Stimulated activated effector memory CD8-positive, alpha-beta T cell treated with anti-CD3 and anti-CD28 coated beads, Interleukin-12 subunit alpha, Interleukin-12 subunit beta, amount 100 ng/mL, for 72 hours (primary cell): Measurements from ENCODE around the gene MCF2L.

Experiments
- ATAC-seq: fragments of 150-1000 bp; cut with Tn5 transposase; 2 replicates; pipeline ENCODE4 v1.10.0; 2021
- DNase-seq, 2 donors: peaks; one replicate each; pipeline ENCODE4 v3.0.0; 2021 to 2022; ENCODE audit warnings: low spot score in 2 of 2
- H3K27ac Mint-ChIP-seq: one replicate; pipeline ENCODE4 v1.8.0; 2022; ENCODE audit warnings: mild to moderate bottlenecking, mixed read lengths
- H3K36me3 Mint-ChIP-seq: one replicate; pipeline ENCODE4 v1.8.0; 2022; ENCODE audit warnings: mild to moderate bottlenecking, mixed read lengths
- H3K4me1 Mint-ChIP-seq: one replicate; pipeline ENCODE4 v1.8.0; 2022; ENCODE audit warnings: mixed read lengths
- H3K4me3 Mint-ChIP-seq: one replicate; pipeline ENCODE4 v1.8.0; 2022; ENCODE audit warnings: mild to moderate bottlenecking, mixed read lengths
- H3K9me3 Mint-ChIP-seq: one replicate; pipeline ENCODE4 v1.8.0; 2022; ENCODE audit warnings: mixed read lengths

MCF2L gene

GRCh38 chr13:113123226-113124201 lies 154.5 kb downstream of the MCF2L start:
- H3K36me3 Mint-ChIP-seq = no peaks in the 10 kb centered on the region
- ATAC-seq = no peak
- no peak overlapping the region for H3K4me3 Mint-ChIP-seq
- H3K9me3 Mint-ChIP-seq = no peaks in the 10 kb centered on the region
- DNase-seq = no peak
- H3K4me1 Mint-ChIP-seq = peaks cover 12% of the 10 kb centered on the region
- H3K27ac Mint-ChIP-seq = no peak overlapping the region

GRCh38 chr13:113124211-113124970 lies 155.4 kb downstream of the MCF2L start:
- peaks cover 12% of the 10 kb centered on the region for H3K4me1 Mint-ChIP-seq
- DNase-seq = no peak
- H3K9me3 Mint-ChIP-seq = no peaks in the 10 kb centered on the region
- ATAC-seq = no peak
- H3K4me3 Mint-ChIP-seq = no peak overlapping the region
- H3K27ac Mint-ChIP-seq = no peak overlapping the region
- no peaks in the 10 kb centered on the region for H3K36me3 Mint-ChIP-seq

- no peak overlapping the region for H3K4me3 Mint-ChIP-seq
- no peak overlapping the region for H3K27ac Mint-ChIP-seq
- DNase-seq (no peak), ATAC-seq (no peak)
- peaks cover 17% of the 10 kb centered on the region for H3K4me1 Mint-ChIP-seq
- H3K9me3 Mint-ChIP-seq = no peaks in the 10 kb centered on the region
- H3K36me3 Mint-ChIP-seq = no peaks in the 10 kb centered on the region
Measured at GRCh38 chr13:113125506-113126264, 156.7 kb downstream of the MCF2L start.

GRCh38 chr13:113126265-113127150 lies 157.5 kb downstream of the MCF2L start:
- no peak overlapping the region for H3K4me3 Mint-ChIP-seq
- H3K36me3 Mint-ChIP-seq = no peaks in the 10 kb centered on the region
- no peaks in the 10 kb centered on the region for H3K9me3 Mint-ChIP-seq
- ATAC-seq (no peak), DNase-seq (no peak)
- H3K4me1 Mint-ChIP-seq = peaks cover 17% of the 10 kb centered on the region
- H3K27ac Mint-ChIP-seq = peak overlapping the region; percentile 6

- DNase-seq = no peak
- Mint-ChIP-seq H3K4me3 (no peak overlapping the region), H3K9me3 (no peaks in the 10 kb centered on the region), H3K27ac (no peak overlapping the region), H3K36me3 (no peaks in the 10 kb centered on the region), H3K4me1 (peaks cover 11% of the 10 kb centered on the region)
- no peak for ATAC-seq
Measured at GRCh38 chr13:113129480-113129879, 160.5 kb downstream of the MCF2L start.

- DNase-seq (no peak), ATAC-seq (peak; percentile 74)
- H3K36me3 Mint-ChIP-seq = no peaks in the 10 kb centered on the region
- peak overlapping the region; percentile 49 for H3K4me3 Mint-ChIP-seq
- peaks cover 11% of the 10 kb centered on the region for H3K4me1 Mint-ChIP-seq
- H3K9me3 Mint-ChIP-seq = no peaks in the 10 kb centered on the region
- H3K27ac Mint-ChIP-seq = no peak overlapping the region
Measured at GRCh38 chr13:113129921-113130750, 161.1 kb downstream of the MCF2L start.

GRCh38 chr13:113135281-113135760 lies 166.3 kb downstream of the MCF2L start:
- no peak for DNase-seq

GRCh38 chr13:113137691-113138298 lies 168.8 kb downstream of the MCF2L start:
- no peak for DNase-seq
- Mint-ChIP-seq H3K4me1 (no peaks in the 10 kb centered on the region), H3K9me3 (no peaks in the 10 kb centered on the region), H3K4me3 (no peak overlapping the region), H3K27ac (no peak overlapping the region), H3K36me3 (no peaks in the 10 kb centered on the region)
- no peak for ATAC-seq

More at GRCh38 chr13:113135281-113135760, 166.3 kb downstream of the MCF2L start:
- peaks cover under 1% of the 10 kb centered on the region for H3K4me1 Mint-ChIP-seq
- ATAC-seq = no peak
- no peaks in the 10 kb centered on the region for H3K9me3 Mint-ChIP-seq
- no peak overlapping the region for H3K4me3 Mint-ChIP-seq
- no peaks in the 10 kb centered on the region for H3K36me3 Mint-ChIP-seq
- no peak overlapping the region for H3K27ac Mint-ChIP-seq

GRCh38 chr13:113138792-113139551 lies 170.0 kb downstream of the MCF2L start:
- H3K4me1 Mint-ChIP-seq = no peaks in the 10 kb centered on the region
- H3K9me3 Mint-ChIP-seq = no peaks in the 10 kb centered on the region
- ATAC-seq (no peak), DNase-seq (no peak)
- no peak overlapping the region for H3K4me3 Mint-ChIP-seq
- no peak overlapping the region for H3K27ac Mint-ChIP-seq
- no peaks in the 10 kb centered on the region for H3K36me3 Mint-ChIP-seq

- no peak for ATAC-seq
- Mint-ChIP-seq H3K27ac (no peak overlapping the region), H3K9me3 (no peaks in the 10 kb centered on the region), H3K4me1 (no peaks in the 10 kb centered on the region), H3K4me3 (no peak overlapping the region), H3K36me3 (no peaks in the 10 kb centered on the region)
- DNase-seq = no peak
Measured at GRCh38 chr13:113139577-113139976, 170.6 kb downstream of the MCF2L start.

GRCh38 chr13:113140677-113141600 lies 171.9 kb downstream of the MCF2L start:
- no peak for DNase-seq
- no peak for ATAC-seq
- Mint-ChIP-seq H3K4me3 (no peak overlapping the region), H3K27ac (no peak overlapping the region), H3K36me3 (peaks cover 7% of the 10 kb centered on the region), H3K9me3 (peaks cover 5% of the 10 kb centered on the region), H3K4me1 (peaks cover 5% of the 10 kb centered on the region)

GRCh38 chr13:113141601-113141970 lies 172.6 kb downstream of the MCF2L start:
- ATAC-seq (no peak), DNase-seq (no peak)
- Mint-ChIP-seq H3K36me3 (peaks cover 7% of the 10 kb centered on the region), H3K4me1 (peaks cover 7% of the 10 kb centered on the region), H3K27ac (no peak overlapping the region), H3K4me3 (no peak overlapping the region), H3K9me3 (peaks cover 5% of the 10 kb centered on the region)
